Bladder microvascular endothelial cell (primary cell): ENCODE measurements around the gene MS4A18. TPM values are rescaled to one million over a fixed set of nuclear protein-coding genes. Genes with fewer than 3 reads are reported as not detected.

ENCODE experiments used
- total RNA-seq: library from RNA; depleted of rRNA; stranded (reverse); fragments of >200 nt; gene quantifications from 2 replicates; pipeline ENCODE4 v1.2.3, GENCODE V29; 2014

The MS4A18 gene
- not detected in 2 replicates for total RNA-seq

GRCh38 chr11:60724420-60724819, at the start of gene MS4A18:
TSS of gene MS4A18 (plus strand) at chr11:60724720.

GRCh38 chr11:60699284-60699691, 25.2 kb upstream of the MS4A18 start, which contains the start of gene MS4A8:
TSS of gene MS4A8 (plus strand) at chr11:60699612. CDS start at chr11:60700861, 1,249 bp downstream.

GRCh38 chr11:60756307-60757032, 31.9 kb downstream of the MS4A18 start, which contains the start of gene MS4A15:
TSS of gene MS4A15 (plus strand) at chr11:60756867. CDS start at chr11:60763734, 6,867 bp downstream.

GRCh38 chr11:60785136-60785535, 60.6 kb downstream of the MS4A18 start, which contains the start of gene MS4A10:
TSS of gene MS4A10 (plus strand) at chr11:60785333. CDS start at chr11:60790336, 5,003 bp downstream.

Other genes starting within 250 kb of the MS4A18 start
- not detected in 2 replicates for gene MS4A12, start 231.9 kb upstream of the MS4A18 start, total RNA-seq
- gene MS4A13, start 209.3 kb upstream of the MS4A18 start, total RNA-seq: not detected in 2 replicates
- not detected in 2 replicates for gene MS4A8, start 25.1 kb upstream of the MS4A18 start, total RNA-seq
- gene MS4A15, start 32.1 kb downstream of the MS4A18 start, total RNA-seq: not detected in 2 replicates
- gene MS4A10, start 60.6 kb downstream of the MS4A18 start, total RNA-seq: not detected in 2 replicates
- gene CCDC86, start 117.4 kb downstream of the MS4A18 start, total RNA-seq: 5.7 and 15.2 TPM in 2 replicates
- 0.06 TPM in 1 of 2 replicates, not detected in the other for gene PTGDR2, start 131.2 kb downstream of the MS4A18 start, total RNA-seq
- gene ZP1, start 142.8 kb downstream of the MS4A18 start, total RNA-seq: not detected in 2 replicates
- 33.8 and 48.3 TPM in 2 replicates for gene PRPF19, start 181.9 kb downstream of the MS4A18 start, total RNA-seq
- 72.2 and 114 TPM in 2 replicates for gene TMEM109, start 189.4 kb downstream of the MS4A18 start, total RNA-seq
- gene TMEM132A, start 199.7 kb downstream of the MS4A18 start, total RNA-seq: 40.2 and 137 TPM in 2 replicates
- 11.5 and 13.2 TPM in 2 replicates for gene SLC15A3, start 227.5 kb downstream of the MS4A18 start, total RNA-seq
- under 0.01 TPM in 1 of 2 replicates, not detected in the other for gene CD6, start 247.0 kb downstream of the MS4A18 start, total RNA-seq